ENCODE results near the gene ADM.

- TF ChIP-seq, protein P1, sequence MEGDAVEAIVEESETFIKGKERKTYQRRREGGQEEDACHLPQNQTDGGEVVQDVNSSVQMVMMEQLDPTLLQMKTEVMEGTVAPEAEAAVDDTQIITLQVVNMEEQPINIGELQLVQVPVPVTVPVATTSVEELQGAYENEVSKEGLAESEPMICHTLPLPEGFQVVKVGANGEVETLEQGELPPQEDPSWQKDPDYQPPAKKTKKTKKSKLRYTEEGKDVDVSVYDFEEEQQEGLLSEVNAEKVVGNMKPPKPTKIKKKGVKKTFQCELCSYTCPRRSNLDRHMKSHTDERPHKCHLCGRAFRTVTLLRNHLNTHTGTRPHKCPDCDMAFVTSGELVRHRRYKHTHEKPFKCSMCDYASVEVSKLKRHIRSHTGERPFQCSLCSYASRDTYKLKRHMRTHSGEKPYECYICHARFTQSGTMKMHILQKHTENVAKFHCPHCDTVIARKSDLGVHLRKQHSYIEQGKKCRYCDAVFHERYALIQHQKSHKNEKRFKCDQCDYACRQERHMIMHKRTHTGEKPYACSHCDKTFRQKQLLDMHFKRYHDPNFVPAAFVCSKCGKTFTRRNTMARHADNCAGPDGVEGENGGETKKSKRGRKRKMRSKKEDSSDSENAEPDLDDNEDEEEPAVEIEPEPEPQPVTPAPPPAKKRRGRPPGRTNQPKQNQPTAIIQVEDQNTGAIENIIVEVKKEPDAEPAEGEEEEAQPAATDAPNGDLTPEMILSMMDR (IDR thresholded peaks at IDR 0.05) = no peak
- TF ChIP-seq POLR2A (IDR thresholded peaks at IDR 0.05; ENCODE audit: low read depth) = no peak
Observed at GRCh38 chr11:10327254-10327653, 22.4 kb downstream of the ADM start.
